GM23338 (cell line): ENCODE data around the gene PARVB. TPM values are rescaled to one million over a fixed set of nuclear protein-coding genes. Genes with fewer than 3 reads are reported as not detected.

Source experiments
- ATAC-seq: fragments of 200-7000 bp; cut with Tn5 transposase; 3 replicates; pipeline ENCODE4 v1.9.1; 2020
- DNase-seq: peaks from one replicate; pipeline ENCODE4 v3.0.0-alpha.2; 2015; ENCODE audit warnings: low spot score
- H2AFZ ChIP-seq: fragments of 200-600 bp; sonication (generic); 2 replicates; pipeline ENCODE4 v1.8.0; 2016; ENCODE audit warnings: antibody characterized with exemption, mild to moderate bottlenecking, moderate library complexity
- H3F3A ChIP-seq: fragments of 200-600 bp; sonication (generic); replicated peaks from 2 replicates; pipeline ENCODE4 v1.8.0; 2017; ENCODE audit warnings: antibody characterized with exemption, mixed run types, low read depth
- H3K27ac ChIP-seq: fragments of 200-600 bp; sonication (generic); 2 replicates; pipeline ENCODE4 v1.6.1; 2016; ENCODE audit warnings: low read depth
- H3K27me3 ChIP-seq: fragments of 200-600 bp; sonication (generic); 2 replicates; pipeline ENCODE4 v1.8.0; 2016; ENCODE audit warnings: mild to moderate bottlenecking, mixed run types, moderate library complexity; ENCODE audit not compliant: insufficient read depth
- H3K36me3 ChIP-seq: fragments of 200-600 bp; sonication (generic); 2 replicates; pipeline ENCODE4 v1.8.0; 2016; ENCODE audit warnings: mild to moderate bottlenecking; ENCODE audit not compliant: insufficient read depth
- H3K4me1 ChIP-seq: fragments of 200-600 bp; sonication (generic); 2 replicates; pipeline ENCODE4 v1.8.0; 2016; ENCODE audit warnings: mild to moderate bottlenecking, moderate library complexity; ENCODE audit not compliant: insufficient read depth
- H3K4me2 ChIP-seq: fragments of 200-600 bp; sonication (generic); 2 replicates; pipeline ENCODE4 v1.7.1; 2017; ENCODE audit warnings: mixed run types
- H3K4me3 ChIP-seq: fragments of 200-600 bp; sonication (generic); 2 replicates; pipeline ENCODE4 v1.6.1; 2016; ENCODE audit warnings: mixed run types
- H3K79me2 ChIP-seq: fragments of 200-600 bp; sonication (generic); replicated peaks from 2 replicates; pipeline ENCODE4 v1.8.0; 2017; ENCODE audit warnings: mild to moderate bottlenecking; ENCODE audit not compliant: insufficient read depth
- H3K9me2 ChIP-seq: fragments of 200-600 bp; sonication (generic); 2 replicates; pipeline ENCODE4 v1.8.0; 2017; ENCODE audit not compliant: insufficient read depth
- H4K20me1 ChIP-seq: fragments of 200-600 bp; sonication (generic); replicated peaks from 2 replicates; pipeline ENCODE4 v1.8.0; 2017; ENCODE audit warnings: mild to moderate bottlenecking; ENCODE audit not compliant: insufficient read depth
- H3K27ac Mint-ChIP-seq: 2 replicates; pipeline ENCODE4 v1.8.0; 2020; ENCODE audit warnings: inconsistent platforms, mild to moderate bottlenecking, moderate library complexity, mixed read lengths
- H3K27me3 Mint-ChIP-seq: 3 replicates; pipeline ENCODE4 v1.8.0; 2022; ENCODE audit warnings: low read depth, mild to moderate bottlenecking, moderate library complexity, mixed read lengths, inconsistent platforms; ENCODE audit not compliant: insufficient read depth, poor library complexity
- H3K36me3 Mint-ChIP-seq: 3 replicates; pipeline ENCODE4 v1.8.0; 2021; ENCODE audit warnings: low read depth, mild to moderate bottlenecking, inconsistent platforms, moderate library complexity, mixed read lengths
- H3K4me1 Mint-ChIP-seq: 3 replicates; pipeline ENCODE4 v1.8.0; 2020; ENCODE audit warnings: mild to moderate bottlenecking, inconsistent platforms, mixed read lengths
- H3K4me3 Mint-ChIP-seq: 3 replicates; pipeline ENCODE4 v1.8.0; 2021; ENCODE audit warnings: moderate library complexity, mild to moderate bottlenecking, inconsistent platforms, mixed read lengths
- H3K9me3 Mint-ChIP-seq: 3 replicates; pipeline ENCODE4 v1.8.0; 2020; ENCODE audit warnings: moderate library complexity, mild to moderate bottlenecking, inconsistent platforms, mixed read lengths
- CTCF ChIP-seq, 2 experiments: fragments of 200-600 bp in 1 of 2; sonication (generic) in 1 of 2; conservative IDR thresholded peaks; 2 replicates each; pipeline versions ENCODE4 v1.5.1 to v1.6.1; 2016 to 2017; ENCODE audit warnings: antibody characterized with exemption in 2 of 2, low read depth in 2 of 2, mild to moderate bottlenecking in 2 of 2, moderate library complexity in 1 of 2
- ETS1 ChIP-seq: IDR thresholded peaks from 2 replicates; pipeline ENCODE4 v1.6.1; 2016; ENCODE audit warnings: antibody characterized with exemption
- EZH2phosphoT487 ChIP-seq: fragments of 200-600 bp; sonication (generic); IDR thresholded peaks from one replicate; pipeline ENCODE4 v1.8.1; 2018; ENCODE audit warnings: antibody characterized with exemption; ENCODE audit not compliant: unreplicated experiment
- NANOG ChIP-seq: IDR thresholded peaks from 2 replicates; pipeline ENCODE4 v1.6.1; 2016; ENCODE audit warnings: antibody characterized with exemption, borderline replicate concordance
- POLR2AphosphoS5 ChIP-seq: IDR thresholded peaks from 2 replicates; pipeline ENCODE4 v1.6.1; 2016; ENCODE audit warnings: antibody characterized with exemption, low read depth
- STAT1 ChIP-seq: IDR thresholded peaks from one replicate; pipeline ENCODE4 v1.6.1; 2016; ENCODE audit warnings: antibody characterized with exemption; ENCODE audit not compliant: unreplicated experiment
- ZNF114 ChIP-seq: fragments of 250-450 bp; sonication (Bioruptor Pico); IDR thresholded peaks from 2 replicates; pipeline ENCODE4 v1.5.0; 2020; ENCODE audit warnings: mild to moderate bottlenecking, moderate library complexity
- ZNF462 ChIP-seq: fragments of 250-450 bp; sonication (Bioruptor Pico); IDR thresholded peaks from 2 replicates; pipeline ENCODE4 v1.5.0; 2020; ENCODE audit warnings: mild to moderate bottlenecking, moderate library complexity
- polyA plus RNA-seq: library from polyadenylated mRNA; unstranded; fragments of >200 nt; fragmentation: Nextera tagmentation; extraction: Ambion mirVana; gene quantifications from 2 replicates; pipeline ENCODE4 v1.2.1, GENCODE V29; 2016
- total RNA-seq: library from RNA; depleted of rRNA; stranded (reverse); fragments of >200 nt; shearing (Covaris generic); gene quantifications from 2 replicates; pipeline ENCODE4 v1.2.3, GENCODE V29; 2014

The PARVB gene
- total and polyA plus RNA-seq, 2 experiments from 2014 or later, result 4.3 to 7.7 TPM

- H3K4me1 ChIP-seq, result no peaks in the 10 kb centered on the region
- H3K27me3 ChIP-seq, result no peaks in the 10 kb centered on the region
- H3K27ac Mint-ChIP-seq, result no peak overlapping the region
- no peaks in the 10 kb centered on the region for H3K4me1 Mint-ChIP-seq
- no peaks in the 10 kb centered on the region for H3F3A ChIP-seq
- no peak overlapping the region for H2AFZ ChIP-seq
- TF ChIP-seq STAT1 (no peak), EZH2phosphoT487 (no peak), POLR2AphosphoS5 (no peak), CTCF (conservative IDR thresholded peaks at IDR 0.05; ENCODE audit: low read depth in 2 of 2) (no peak), ETS1 (no peak), ZNF114 (CRISPR knock-in tag) (no peak), NANOG (no peak), ZNF462 (no peak)
- no peak overlapping the region for H3K4me3 Mint-ChIP-seq
- no peaks in the 10 kb centered on the region; the same call in 1 of the 2 replicates for H3K9me2 ChIP-seq
- ATAC-seq, result no peak
- H3K36me3 ChIP-seq, result no peaks in the 10 kb centered on the region
- no peak overlapping the region for H3K27ac ChIP-seq
- peaks cover 4% of the 10 kb centered on the region for H3K27me3 Mint-ChIP-seq
- DNase-seq, result no peak
- H3K79me2 ChIP-seq, result no peaks in the 10 kb centered on the region
- no peak overlapping the region for H3K4me3 ChIP-seq
- H3K36me3 Mint-ChIP-seq, result no peaks in the 10 kb centered on the region
- H4K20me1 ChIP-seq, result no peaks in the 10 kb centered on the region
- no peak overlapping the region for H3K4me2 ChIP-seq
- peaks cover 2% of the 10 kb centered on the region; the same call in 2 of the 3 replicates for H3K9me3 Mint-ChIP-seq
These were observed 191.2 kb downstream of the PARVB start for GRCh38 chr22:44215287-44215686.
